Neuronal stem cell (in vitro differentiated cells): ENCODE measurements around the gene TGFB2.

ENCODE experiments used
- DNase-seq: peaks from one replicate; pipeline ENCODE4 v3.0.0-alpha.2; 2013; ENCODE audit warnings: low spot score
- H2AFZ ChIP-seq: one replicate; pipeline ENCODE4 v1.6.1; 2013; ENCODE audit warnings: mild to moderate bottlenecking, low read length, inconsistent platforms
- H2AK5ac ChIP-seq: 2 replicates; pipeline ENCODE4 v1.6.1; 2013; ENCODE audit warnings: low read depth, mild to moderate bottlenecking, inconsistent platforms, low read length, moderate library complexity, mixed read lengths
- H2BK120ac ChIP-seq: 2 replicates; pipeline ENCODE4 v1.6.1; 2013; ENCODE audit warnings: low read depth, mild to moderate bottlenecking, inconsistent platforms, low read length, moderate library complexity, mixed read lengths
- H2BK12ac ChIP-seq: one replicate; pipeline ENCODE4 v1.6.1; 2013; ENCODE audit warnings: low read length, inconsistent platforms
- H2BK15ac ChIP-seq: 2 replicates; pipeline ENCODE4 v1.6.1; 2013; ENCODE audit warnings: mild to moderate bottlenecking, low read length, inconsistent platforms, mixed read lengths
- H2BK5ac ChIP-seq: one replicate; pipeline ENCODE4 v1.6.1; 2013; ENCODE audit warnings: inconsistent platforms, mild to moderate bottlenecking, low read length, moderate library complexity
- H3K14ac ChIP-seq: one replicate; pipeline ENCODE4 v1.6.1; 2013; ENCODE audit warnings: low read length, inconsistent platforms
- H3K18ac ChIP-seq: 2 replicates; pipeline ENCODE4 v1.6.1; 2013; ENCODE audit warnings: low read length, inconsistent platforms
- H3K23ac ChIP-seq: 2 replicates; pipeline ENCODE4 v1.6.1; 2013; ENCODE audit warnings: low read depth, mild to moderate bottlenecking, mixed read lengths, low read length, inconsistent platforms; ENCODE audit not compliant: poor library complexity
- H3K27ac ChIP-seq: replicated peaks from 3 replicates; pipeline ENCODE4 v1.5.1; 2013; ENCODE audit warnings: low read length, inconsistent platforms
- H3K27me3 ChIP-seq, 3 experiments: 2 replicates each; pipeline ENCODE4 v1.6.1; 2013; ENCODE audit warnings: low read length in 3 of 3, mild to moderate bottlenecking in 2 of 3, inconsistent platforms in 1 of 3, low read depth in 1 of 3, mixed read lengths in 1 of 3, moderate library complexity in 1 of 3; ENCODE audit not compliant: control insufficient read depth in 3 of 3, insufficient read depth in 3 of 3
- H3K36me3 ChIP-seq, 2 donors: replicated peaks in 1 of 2; 2 replicates each; pipeline ENCODE4 v1.6.1; 2013; ENCODE audit warnings: low read length in 2 of 2; ENCODE audit not compliant: control insufficient read depth in 2 of 2, insufficient read depth in 2 of 2
- H3K4ac ChIP-seq: 2 replicates; pipeline ENCODE4 v1.6.1; 2013; ENCODE audit warnings: inconsistent platforms, mild to moderate bottlenecking, low read length, moderate library complexity
- H3K4me1 ChIP-seq, 2 donors: 1 replicate in 1 of 2; 2 replicates in 1 of 2; pipeline ENCODE4 v1.6.1; 2013; ENCODE audit warnings: low read length in 2 of 2, low read depth in 1 of 2; ENCODE audit not compliant: control insufficient read depth in 2 of 2, insufficient read depth in 1 of 2
- H3K4me2 ChIP-seq: one replicate; pipeline ENCODE4 v1.6.1; 2013; ENCODE audit warnings: mild to moderate bottlenecking, low read length, inconsistent platforms; ENCODE audit not compliant: insufficient read depth, poor library complexity, severe bottlenecking
- H3K4me3 ChIP-seq, 2 donors: 2 replicates each; pipeline ENCODE4 v1.5.1; 2013; ENCODE audit warnings: low read length in 2 of 2, mild to moderate bottlenecking in 2 of 2, inconsistent platforms in 1 of 2, moderate library complexity in 1 of 2
- H3K79me1 ChIP-seq: one replicate; pipeline ENCODE4 v1.6.1; 2013; ENCODE audit warnings: low read depth, mild to moderate bottlenecking, inconsistent platforms, low read length, moderate library complexity
- H3K9ac ChIP-seq: one replicate; pipeline ENCODE4 v1.6.1; 2013; ENCODE audit warnings: mild to moderate bottlenecking, low read depth, low read length, inconsistent platforms; ENCODE audit not compliant: poor library complexity
- H3K9me3 ChIP-seq, 2 donors: replicated peaks in 1 of 2; 2 replicates each; pipeline versions ENCODE3 to v1.6.1; 2013; ENCODE audit warnings: low read length in 2 of 2, mild to moderate bottlenecking in 2 of 2, inconsistent platforms in 1 of 2, low read depth in 1 of 2, mixed read lengths in 1 of 2, moderate library complexity in 1 of 2; ENCODE audit not compliant: control insufficient read depth in 2 of 2, insufficient read depth in 1 of 2
- H4K8ac ChIP-seq: one replicate; pipeline ENCODE4 v1.6.1; 2013; ENCODE audit warnings: low read depth, mild to moderate bottlenecking, inconsistent platforms, low read length, moderate library complexity
- H4K91ac ChIP-seq: one replicate; pipeline ENCODE4 v1.6.1; 2013; ENCODE audit warnings: low read length, low read depth, mild to moderate bottlenecking, inconsistent platforms; ENCODE audit not compliant: poor library complexity
- WGBS, 2 donors: extraction: QIAGEN DNeasy Blood & Tissue Kit; methylation state at CpG; one replicate each; pipeline ENCODE4 v1.1.7; 2013; ENCODE audit warnings: missing lambda C conversion rate in 2 of 2, mixed read lengths in 1 of 2; ENCODE audit not compliant: insufficient read length in 2 of 2, insufficient replicate concordance in 1 of 2; ENCODE audit errors: extremely low coverage in 2 of 2; 5-methylcytosine and 5-hydroxymethylcytosine counted together

Gene TGFB2

DNA sequence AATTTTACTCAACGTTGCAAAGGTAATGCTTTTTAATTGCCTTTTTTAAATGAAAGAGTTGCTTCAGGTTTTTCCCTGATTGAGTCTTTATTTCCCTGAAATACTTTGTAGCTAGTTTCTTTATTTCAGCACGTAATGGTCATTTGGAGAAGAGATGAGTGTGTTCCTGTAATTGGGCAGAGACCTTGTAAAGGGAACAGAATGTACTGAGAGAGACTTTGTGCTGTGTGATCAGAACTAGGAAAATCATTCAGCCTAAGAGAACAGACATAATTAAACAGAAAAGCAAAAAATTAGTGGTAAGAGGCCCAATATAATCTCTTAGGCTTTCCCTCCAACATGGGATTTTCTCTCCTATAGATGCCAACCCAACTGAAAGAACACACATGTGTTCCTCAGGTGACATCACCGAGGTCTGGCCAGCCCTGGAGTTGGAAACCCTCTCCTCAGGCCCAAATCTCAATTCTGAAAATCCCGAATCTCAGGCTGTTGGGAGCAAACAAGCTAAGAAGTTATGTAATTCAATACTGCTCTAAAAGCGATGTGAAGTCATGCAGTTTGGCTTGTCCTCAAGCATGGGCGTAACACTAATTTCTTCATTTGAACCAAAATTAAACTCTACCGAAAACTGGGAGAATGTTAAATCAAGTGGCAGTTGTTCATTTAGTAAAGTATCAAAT lies 102.0 kb downstream of the TGFB2 start:
- H3K36me3 ChIP-seq, result no peaks in the 10 kb centered on the region
- H3K23ac ChIP-seq, result no peak overlapping the region
- H3K27me3 ChIP-seq, result no peaks in the 10 kb centered on the region
- no peak overlapping the region for H4K91ac ChIP-seq
- H2BK12ac ChIP-seq, result no peak overlapping the region
- H3K18ac ChIP-seq, result no peak overlapping the region
- H2BK120ac ChIP-seq, result no peak overlapping the region
- H4K8ac ChIP-seq, result no peak overlapping the region
- no peak overlapping the region for H3K27ac ChIP-seq
- no peak overlapping the region for H3K4me2 ChIP-seq
- H3K4me3 ChIP-seq, result no peak overlapping the region
- no peaks in the 10 kb centered on the region for H3K79me1 ChIP-seq
- H3K14ac ChIP-seq, result no peak overlapping the region
- H3K4ac ChIP-seq, result no peak overlapping the region
- H3K4me1 ChIP-seq, result no peaks in the 10 kb centered on the region
- H2AK5ac ChIP-seq, result no peak overlapping the region
- no peak overlapping the region for H2BK5ac ChIP-seq
- H3K9ac ChIP-seq, result no peak overlapping the region
- H3K9me3 ChIP-seq, result no peaks in the 10 kb centered on the region
- no CpG with 5 or more reads among the region's 7 CpGs for WGBS, 2 donors
- H2AFZ ChIP-seq, result no peak overlapping the region
- no peak overlapping the region for H2BK15ac ChIP-seq
- no peak for DNase-seq

- DNase-seq, result no peak
- no CpG with 5 or more reads among the region's 3 CpGs for WGBS, 2 donors
- no peak overlapping the region for H3K27ac ChIP-seq
Measured at GRCh38 chr1:218451415-218451814, 106.3 kb downstream of the TGFB2 start.

DNA sequence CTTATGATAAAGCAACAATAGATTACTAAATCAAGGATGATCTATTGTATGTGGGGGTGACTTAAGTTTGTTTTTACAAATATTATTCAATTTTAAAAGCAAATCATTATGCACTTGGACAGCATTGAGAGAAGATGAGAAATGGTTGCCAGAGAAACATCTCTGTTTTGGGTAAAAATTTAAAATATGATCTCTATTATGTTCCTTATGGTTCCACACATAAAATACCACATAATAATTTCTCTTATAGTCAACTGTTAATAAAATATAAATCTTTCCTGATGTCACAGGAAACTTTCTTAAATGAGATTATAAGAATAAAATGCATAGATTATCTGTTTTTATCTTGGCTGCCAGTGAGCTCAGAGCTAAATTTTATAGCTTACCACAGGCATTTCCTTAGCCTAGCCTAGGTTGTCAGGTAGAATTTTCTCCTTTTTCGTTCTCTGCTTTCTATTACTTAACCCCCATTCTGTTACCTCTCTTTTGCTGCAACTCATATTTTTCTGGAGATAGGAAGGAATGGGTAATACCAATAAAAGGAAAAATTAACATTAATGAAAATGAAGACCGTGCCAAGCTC lies 109.7 kb downstream of the TGFB2 start:
- Histone ChIP-seq H2BK15ac (no peak overlapping the region), H3K79me1 (no peaks in the 10 kb centered on the region), H3K4me1 (peaks cover 5 to 10% of the 10 kb centered on the region in 2 donors), H3K4me3 (no peak overlapping the region), H2BK12ac (no peak overlapping the region), H3K9me3 (no peaks in the 10 kb centered on the region), H3K23ac (no peak overlapping the region), H4K8ac (no peak overlapping the region), H2BK120ac (no peak overlapping the region), H3K14ac (no peak overlapping the region), H3K4ac (no peak overlapping the region), H4K91ac (no peak overlapping the region), H2AK5ac (no peak overlapping the region), H3K4me2 (no peak overlapping the region), H3K36me3 (no peaks in the 10 kb centered on the region), H2AFZ (no peak overlapping the region), H2BK5ac (no peak overlapping the region), H3K9ac (no peak overlapping the region), H3K27me3 (no peaks in the 10 kb centered on the region), H3K18ac (no peak overlapping the region), H3K27ac (no peak overlapping the region)
- no peak for DNase-seq
- no CpG with 5 or more reads among the region's 2 CpGs for WGBS, 2 donors

More at GRCh38 chr1:218451415-218451814, 106.3 kb downstream of the TGFB2 start:
- Histone ChIP-seq H3K4me1 (no peaks in the 10 kb centered on the region), H3K36me3 (no peaks in the 10 kb centered on the region), H3K27me3 (no peaks in the 10 kb centered on the region), H3K9me3 (no peaks in the 10 kb centered on the region), H2BK120ac (no peak overlapping the region), H3K4ac (no peak overlapping the region), H4K8ac (no peak overlapping the region), H2BK12ac (no peak overlapping the region), H2BK5ac (no peak overlapping the region), H3K9ac (no peak overlapping the region), H3K14ac (no peak overlapping the region), H2BK15ac (no peak overlapping the region), H3K4me2 (no peak overlapping the region), H4K91ac (no peak overlapping the region), H3K18ac (no peak overlapping the region), H2AFZ (no peak overlapping the region), H3K79me1 (no peaks in the 10 kb centered on the region), H3K4me3 (no peak overlapping the region), H2AK5ac (no peak overlapping the region), H3K23ac (no peak overlapping the region)

- WGBS, 2 donors, result no CpG with 5 or more reads among the region's 3 CpGs
- no peak overlapping the region for H2BK5ac ChIP-seq
- no peaks in the 10 kb centered on the region for H3K79me1 ChIP-seq
- H3K4me3 ChIP-seq, result no peak overlapping the region
- no peak overlapping the region for H2BK15ac ChIP-seq
- no peak overlapping the region for H3K4ac ChIP-seq
- no peak overlapping the region for H3K4me2 ChIP-seq
- H3K23ac ChIP-seq, result no peak overlapping the region
- DNase-seq, result no peak
- no peak overlapping the region for H2AK5ac ChIP-seq
- H3K9me3 ChIP-seq, result no peaks in the 10 kb centered on the region
- H4K8ac ChIP-seq, result no peak overlapping the region
- no peak overlapping the region for H3K27ac ChIP-seq
- H3K36me3 ChIP-seq, result no peaks in the 10 kb centered on the region
- H2AFZ ChIP-seq, result no peak overlapping the region
- H3K18ac ChIP-seq, result no peak overlapping the region
- H3K9ac ChIP-seq, result no peak overlapping the region
- no peak overlapping the region for H4K91ac ChIP-seq
- no peak overlapping the region for H3K14ac ChIP-seq
- no peaks in the 10 kb centered on the region for H3K27me3 ChIP-seq
- no peak overlapping the region for H2BK12ac ChIP-seq
- no peak overlapping the region for H2BK120ac ChIP-seq
- H3K4me1 ChIP-seq, result peaks cover 10 to 21% of the 10 kb centered on the region in 2 donors
Measured at GRCh38 chr1:218456444-218456843, 111.3 kb downstream of the TGFB2 start.
